ENCODE results near the gene DYSF.

Gene DYSF

DNA sequence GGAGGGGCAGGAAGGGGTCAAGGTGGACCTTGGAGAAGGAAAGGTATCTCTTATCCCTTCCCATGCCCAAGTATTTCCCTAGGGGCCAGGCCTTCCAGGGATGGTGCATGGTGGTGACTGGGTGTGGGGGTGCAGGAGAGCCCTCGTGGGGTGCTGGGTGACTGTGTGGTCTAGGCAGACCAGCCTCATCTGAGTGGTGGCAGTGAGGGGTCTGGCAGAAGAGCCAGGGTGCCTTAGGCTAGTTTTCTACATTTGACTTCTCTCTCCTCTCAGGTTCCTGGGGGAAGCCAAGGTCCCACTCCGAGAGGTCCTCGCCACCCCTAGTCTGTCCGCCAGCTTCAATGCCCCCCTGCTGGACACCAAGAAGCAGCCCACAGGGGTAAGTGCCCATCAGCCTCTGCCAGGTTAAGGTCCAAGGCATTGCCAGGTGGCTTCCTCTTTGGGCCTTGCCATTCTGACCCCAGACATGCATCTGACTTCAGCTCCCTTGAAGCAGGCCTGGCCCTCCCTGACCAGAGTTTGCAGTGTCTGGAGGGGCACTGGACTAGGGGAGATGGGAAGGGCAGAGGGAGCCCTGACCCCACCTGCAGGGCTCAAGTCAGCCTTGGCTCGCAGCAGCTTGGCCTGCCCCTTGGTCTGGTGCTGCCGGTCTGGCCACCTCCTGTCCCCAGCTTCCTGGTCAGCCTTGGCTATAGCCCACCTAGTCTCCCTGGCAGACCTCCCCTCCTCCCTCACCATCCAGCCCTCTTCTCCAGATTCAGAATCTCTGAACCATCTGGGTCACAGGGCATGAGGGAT lies 49.8 kb downstream of the DYSF start:
- no peak for DNase-seq (ENCODE audit: low spot score)

DNA sequence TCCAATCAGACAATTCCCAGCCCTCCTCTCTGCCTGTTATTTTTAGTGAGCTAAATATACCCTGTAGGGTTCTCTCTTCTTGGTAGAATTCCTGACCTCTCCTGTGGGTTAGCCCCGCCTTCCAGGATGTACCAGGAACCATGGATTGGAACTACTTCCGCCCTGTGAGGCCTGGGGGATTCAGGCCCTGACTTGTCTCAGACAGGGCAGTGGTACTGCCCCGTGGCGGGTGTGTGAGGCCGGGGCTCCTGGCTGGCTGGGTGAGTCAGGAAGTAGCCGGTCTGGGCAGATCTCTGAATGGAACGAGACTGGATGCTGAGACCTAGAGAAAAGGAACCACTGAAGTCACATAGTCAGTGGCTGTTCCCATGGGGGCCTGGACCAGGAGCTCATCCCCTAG lies 50.5 kb downstream of the DYSF start:
- DNase-seq (ENCODE audit: low spot score): no peak

DNA sequence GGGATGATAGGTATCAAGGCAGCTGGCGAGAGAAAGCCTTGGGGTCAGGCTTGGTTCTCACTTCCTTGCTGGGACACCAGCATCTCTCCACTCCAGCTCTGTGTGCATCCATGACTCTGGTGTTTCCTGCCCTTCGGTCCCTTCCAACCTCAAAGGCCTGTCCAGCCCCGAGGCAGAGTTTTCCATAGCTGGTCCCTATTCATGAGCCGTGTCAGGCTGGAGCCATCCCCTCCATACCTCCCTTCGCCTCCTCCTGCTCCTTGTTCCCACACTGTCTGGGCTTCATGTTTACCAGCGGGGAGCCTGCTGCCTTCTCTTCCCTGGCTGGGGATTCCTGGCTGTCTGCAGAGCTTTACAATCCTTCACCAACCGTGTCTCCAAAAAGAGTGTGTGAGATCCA lies 51.2 kb downstream of the DYSF start:
- DNase-seq (ENCODE audit: low spot score): no peak

- no peak for DNase-seq (ENCODE audit: low spot score)
Observed at GRCh38 chr2:71505086-71505769, 51.9 kb downstream of the DYSF start.

- DNase-seq (ENCODE audit: low spot score): no peak
Observed at GRCh38 chr2:71505770-71506140, 52.4 kb downstream of the DYSF start.

DNA sequence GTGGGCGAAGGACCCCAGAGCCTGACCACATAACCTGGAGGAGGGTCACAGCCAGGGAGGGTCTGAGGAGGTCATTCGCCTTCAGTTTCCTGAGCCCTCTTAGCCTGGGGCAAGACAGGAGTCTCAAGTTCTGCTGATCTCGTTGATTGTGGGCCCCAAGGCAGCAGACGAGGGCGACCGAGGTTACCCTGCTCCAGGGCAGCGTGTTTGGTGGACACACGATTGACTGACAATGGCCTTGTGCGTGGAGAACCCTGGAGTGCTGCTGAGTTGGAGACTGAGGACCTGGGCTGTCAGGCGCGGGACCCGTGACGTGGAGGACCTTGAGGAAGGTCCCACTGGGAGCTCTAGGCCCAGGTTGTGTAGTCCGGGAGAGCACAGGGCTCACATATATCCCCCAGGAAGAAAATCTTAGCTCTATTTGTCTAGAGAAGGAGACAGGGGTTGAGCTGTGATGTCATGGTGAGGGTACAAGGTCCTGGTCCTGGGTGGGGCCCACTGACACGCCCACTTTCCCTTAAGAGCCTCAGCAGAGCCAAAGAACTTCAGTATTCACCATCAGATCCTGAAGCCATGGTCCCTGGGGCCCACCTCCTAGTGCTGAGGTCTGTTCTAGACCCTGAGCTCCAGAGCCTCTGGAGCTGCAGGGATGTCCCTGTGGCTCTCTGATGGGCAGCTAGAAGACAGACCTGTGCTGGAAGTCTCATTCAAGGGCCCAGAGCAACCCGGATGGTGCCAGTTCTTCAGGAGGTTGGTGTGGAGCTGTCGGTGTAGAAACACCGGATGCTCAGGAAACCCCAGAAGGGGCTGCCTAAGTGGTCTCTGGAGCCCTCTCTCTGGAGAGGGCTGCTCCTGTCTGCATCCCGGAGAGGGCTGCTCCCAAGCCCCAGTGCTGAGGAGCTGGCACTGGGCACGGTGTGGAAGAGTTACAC lies 53.1 kb downstream of the DYSF start:
- no peak for DNase-seq (ENCODE audit: low spot score)

GRCh38 chr2:71507476-71507875 lies 54.1 kb downstream of the DYSF start:
- DNase-seq (ENCODE audit: low spot score): no peak

- peak; percentile 66 for DNase-seq (ENCODE audit: low spot score)
Observed at GRCh38 chr2:71510196-71510807, 56.9 kb downstream of the DYSF start.

GRCh38 chr2:71510938-71511337 lies 57.6 kb downstream of the DYSF start:
- DNase-seq (ENCODE audit: low spot score): no peak

DNA sequence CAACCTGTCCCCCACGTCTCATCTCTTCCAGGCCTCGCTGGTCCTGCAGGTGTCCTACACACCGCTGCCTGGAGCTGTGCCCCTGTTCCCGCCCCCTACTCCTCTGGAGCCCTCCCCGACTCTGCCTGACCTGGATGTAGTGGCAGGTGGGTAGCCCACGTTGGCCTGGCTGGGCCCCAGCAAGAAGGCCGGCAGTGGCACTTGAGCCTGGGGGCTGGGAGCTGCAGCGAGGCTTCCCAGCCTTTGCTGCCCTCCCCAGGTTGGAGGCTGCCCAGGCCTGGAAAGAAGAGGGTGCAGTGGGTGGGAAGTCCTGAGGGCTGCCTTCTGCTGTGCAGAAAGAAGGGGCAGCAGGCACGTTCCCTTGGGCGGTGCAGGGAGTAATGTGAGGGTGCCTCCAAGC lies 58.4 kb downstream of the DYSF start:
- no peak for DNase-seq (ENCODE audit: low spot score)

GRCh38 chr2:71512386-71512785 lies 59.0 kb downstream of the DYSF start:
- DNase-seq (ENCODE audit: low spot score): no peak

- no peak for DNase-seq (ENCODE audit: low spot score)
Observed at GRCh38 chr2:71513096-71513495, 59.7 kb downstream of the DYSF start.

DNA sequence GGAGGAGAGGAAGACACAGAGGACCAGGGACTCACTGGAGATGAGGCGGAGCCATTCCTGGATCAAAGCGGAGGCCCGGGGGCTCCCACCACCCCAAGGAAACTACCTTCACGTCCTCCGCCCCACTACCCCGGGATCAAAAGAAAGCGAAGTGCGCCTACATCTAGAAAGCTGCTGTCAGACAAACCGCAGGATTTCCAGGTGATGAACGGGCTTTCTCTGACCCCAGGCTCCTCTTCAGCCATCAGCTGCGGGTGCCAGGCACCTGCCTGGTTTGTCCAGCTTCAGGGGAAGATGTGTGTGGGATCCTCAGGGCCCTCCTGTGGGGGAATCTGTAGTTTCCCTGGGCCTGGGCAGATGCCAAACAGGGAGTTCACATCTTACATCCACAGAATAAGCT lies 60.4 kb downstream of the DYSF start:
- no peak for DNase-seq (ENCODE audit: low spot score)

GRCh38 chr2:71516253-71516888 lies 63.0 kb downstream of the DYSF start:
- DNase-seq (ENCODE audit: low spot score): no peak

GRCh38 chr2:71517851-71518250 lies 64.5 kb downstream of the DYSF start:
- no peak for DNase-seq (ENCODE audit: low spot score)

- DNase-seq (ENCODE audit: low spot score): no peak
Observed at GRCh38 chr2:71521436-71521950, 68.1 kb downstream of the DYSF start.

DNA sequence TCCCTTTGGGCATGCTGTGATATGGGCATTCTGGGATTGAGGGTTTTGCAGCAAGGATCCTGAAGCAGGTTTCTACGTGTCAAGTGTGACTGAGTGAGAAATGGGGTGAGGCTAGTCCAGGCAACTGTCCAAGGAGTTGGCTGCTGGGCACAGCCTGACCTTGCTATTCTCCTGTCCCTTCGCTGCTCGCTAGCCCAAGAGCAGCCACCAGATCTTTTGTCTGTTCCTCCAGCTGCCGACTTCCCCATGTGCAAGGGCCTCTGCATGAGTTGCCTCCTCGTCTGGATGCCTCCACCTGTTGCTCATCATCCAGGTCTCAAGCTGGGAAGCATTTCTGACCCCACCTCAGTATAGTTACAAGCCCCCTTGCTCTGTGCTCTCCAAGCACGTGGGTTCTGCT lies 71.1 kb downstream of the DYSF start:
- no peak for DNase-seq (ENCODE audit: low spot score)

DNA sequence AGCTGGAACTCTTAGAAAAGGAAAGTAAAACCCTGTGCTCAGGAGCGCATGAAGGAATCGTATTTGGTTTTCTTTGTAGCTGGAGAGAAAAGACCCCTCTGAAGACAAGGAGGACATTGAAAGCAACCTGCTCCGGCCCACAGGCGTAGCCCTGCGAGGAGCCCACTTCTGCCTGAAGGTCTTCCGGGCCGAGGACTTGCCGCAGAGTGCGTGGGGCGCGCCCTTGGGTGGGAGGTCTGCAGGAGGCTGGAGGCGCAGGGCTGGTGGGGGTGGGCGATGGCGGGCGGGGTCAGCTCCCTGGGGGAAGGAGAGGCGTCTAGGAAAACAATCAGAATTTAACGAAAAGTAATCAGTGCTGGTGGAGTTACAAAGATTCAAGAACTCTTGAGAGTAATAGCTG lies 72.8 kb downstream of the DYSF start:
- DNase-seq (ENCODE audit: low spot score): no peak

DNA sequence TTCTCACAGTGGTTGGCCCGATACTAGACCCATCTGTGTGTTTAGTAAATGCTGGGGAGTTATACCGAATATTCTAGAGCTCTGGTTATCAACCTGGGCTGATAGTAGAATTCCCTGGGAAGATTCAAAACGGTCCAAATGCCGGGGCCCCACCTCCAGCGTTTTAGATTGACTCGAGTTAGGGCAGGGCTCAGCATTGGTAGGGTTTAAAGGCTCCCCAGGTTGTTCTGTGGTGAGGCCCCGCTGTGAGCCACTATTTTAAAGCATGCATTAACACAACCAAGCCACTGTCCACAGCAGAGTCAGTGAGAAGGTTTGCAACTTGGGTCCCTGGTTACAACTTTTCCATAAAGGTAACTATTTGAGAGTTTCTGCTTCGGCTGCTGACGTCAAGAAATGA lies 73.6 kb downstream of the DYSF start:
- no peak for DNase-seq (ENCODE audit: low spot score)

DNA sequence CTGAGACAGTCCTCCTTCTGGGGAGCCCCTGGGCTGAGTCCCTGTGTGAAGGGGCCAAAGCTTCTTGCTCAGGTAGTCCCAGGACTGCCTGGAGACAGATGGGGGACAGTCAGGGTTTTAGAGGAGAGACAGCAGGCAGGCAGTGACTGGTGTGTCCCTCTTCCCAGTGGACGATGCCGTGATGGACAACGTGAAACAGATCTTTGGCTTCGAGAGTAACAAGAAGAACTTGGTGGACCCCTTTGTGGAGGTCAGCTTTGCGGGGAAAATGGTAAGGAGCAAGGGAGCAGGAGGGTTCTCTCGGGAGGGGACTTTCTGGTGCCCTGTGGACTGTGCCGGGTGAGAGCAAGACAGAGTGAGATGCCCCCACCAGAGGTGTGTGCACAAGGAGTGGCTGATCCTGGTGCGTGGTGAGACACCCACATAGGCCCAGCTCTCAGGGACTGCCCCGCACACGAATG lies 74.8 kb downstream of the DYSF start:
- no peak for DNase-seq (ENCODE audit: low spot score)

DNA sequence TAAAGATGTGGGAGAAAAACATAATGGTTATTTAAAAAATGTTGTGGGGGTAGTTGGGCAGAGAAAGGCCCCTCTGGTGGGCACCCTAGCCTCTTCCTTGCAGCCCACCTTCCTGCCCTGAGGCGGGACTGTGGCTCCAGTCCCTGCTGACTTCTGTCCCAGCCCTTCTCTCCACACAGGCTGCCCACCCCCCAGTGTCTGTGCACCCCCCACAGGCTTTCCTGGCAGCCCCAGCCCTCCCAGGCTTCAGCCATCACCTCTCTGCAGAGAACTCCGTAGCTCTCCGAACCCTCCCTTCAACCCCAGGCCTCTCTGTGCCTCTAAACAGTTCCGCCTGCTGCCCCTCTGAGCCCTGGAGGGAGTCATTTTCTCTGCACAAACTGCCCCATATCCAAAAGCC lies 75.4 kb downstream of the DYSF start:
- no peak for DNase-seq (ENCODE audit: low spot score)

Data from CD4-positive, alpha-beta T cell treated with Interleukin-6 at 100 ng/mL for 8 hours (primary cell).